SK-N-SH (cell line): Measurements from ENCODE around the gene PRPF40B.

Source experiments
- CHD2 ChIP-seq: fragments of 150-350 bp; IDR thresholded peaks from 2 replicates; pipeline ENCODE4 v1.6.1; 2018; ENCODE audit warnings: low read length; ENCODE audit not compliant: partially characterized antibody
- CTCF ChIP-seq: fragments of 200-600 bp; sonication (generic); IDR thresholded peaks from 2 replicates; pipeline ENCODE4 v1.6.1; 2017; ENCODE audit warnings: antibody characterized with exemption, mild to moderate bottlenecking, moderate library complexity
- EZH2phosphoT487 ChIP-seq: fragments of 200-600 bp; sonication (generic); IDR thresholded peaks from 2 replicates; pipeline ENCODE4 v1.6.1; 2017; ENCODE audit warnings: low read depth, mixed run types, mild to moderate bottlenecking, antibody characterized with exemption, moderate library complexity, borderline replicate concordance
- GATA2 ChIP-seq: sonication (generic); formaldehyde crosslinking; IDR thresholded peaks from 2 replicates; pipeline ENCODE4 v1.5.0; 2020; ENCODE audit warnings: mild to moderate bottlenecking, missing genetic modification reagents
- NFIC ChIP-seq: IDR thresholded peaks from 2 replicates; pipeline ENCODE4 v1.4.0; 2012; ENCODE audit warnings: borderline replicate concordance
- NRF1 ChIP-seq: IDR thresholded peaks from 2 replicates; pipeline ENCODE4 v1.6.1; 2012; ENCODE audit warnings: low read depth, mild to moderate bottlenecking, low read length
- POLR2AphosphoS5 ChIP-seq: IDR thresholded peaks from 2 replicates; pipeline ENCODE4 v1.6.1; 2012; ENCODE audit warnings: low read depth, low read length
- REST ChIP-seq: IDR thresholded peaks from 2 replicates; pipeline ENCODE4 v1.6.1; 2012; ENCODE audit warnings: mild to moderate bottlenecking, low read depth, low read length, moderate library complexity
- SIN3A ChIP-seq: IDR thresholded peaks from 2 replicates; pipeline ENCODE4 v1.6.1; 2012; ENCODE audit warnings: low read depth, mild to moderate bottlenecking, low read length, moderate library complexity, borderline replicate concordance
- TAF1 ChIP-seq: IDR thresholded peaks from 2 replicates; pipeline ENCODE4 v1.6.1; 2012; ENCODE audit warnings: low read depth, mild to moderate bottlenecking, low read length, moderate library complexity, borderline replicate concordance

GRCh38 chr12:49585477-49586459 is 37.6 kb upstream of the PRPF40B start:
- TF ChIP-seq EZH2phosphoT487 (no peak), POLR2AphosphoS5 (no peak), NRF1 (no peak), GATA2 (CRISPR knock-in tag) (no peak), CHD2 (no peak), CTCF (no peak), NFIC (no peak), REST (no peak), TAF1 (no peak), SIN3A (no peak)
